ENCODE results near the gene SH3TC1.
A peak's percentile ranks its signal among the peaks of the same experiment; 100 is the strongest.

Gene SH3TC1

GRCh38 chr4:8198906-8199593, at the start of gene SH3TC1:
Gene SH3TC1 (plus strand): TSS chr4:8199290. CDS start chr4:8205195, 5,905 bp downstream.
- DNase-seq (ENCODE audit: low read depth): no peak

DNA sequence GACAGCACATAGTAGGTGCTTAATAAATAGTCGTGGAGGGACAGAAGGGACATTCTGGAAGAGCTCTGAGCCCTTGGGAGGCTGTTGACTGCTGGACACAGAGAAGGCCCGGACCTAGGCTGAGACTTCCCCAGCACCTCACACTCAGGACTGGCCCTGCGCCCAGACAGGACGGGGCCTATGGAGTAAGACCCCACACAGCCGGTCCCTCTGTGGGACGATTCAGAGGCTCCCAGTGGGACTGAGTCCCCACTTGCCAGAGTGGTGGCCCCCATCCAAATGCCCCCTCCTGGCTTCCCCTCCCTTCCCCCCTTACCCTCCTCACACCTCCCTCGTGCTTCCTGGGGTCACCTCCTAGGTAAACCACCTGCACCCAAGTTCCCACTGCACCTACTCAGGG, 49.4 kb upstream of the SH3TC1 start:
- DNase-seq (ENCODE audit: low read depth): no peak

- no peak for DNase-seq (ENCODE audit: low read depth)
These were observed 48.7 kb upstream of the SH3TC1 start for GRCh38 chr4:8150152-8151090.

DNA sequence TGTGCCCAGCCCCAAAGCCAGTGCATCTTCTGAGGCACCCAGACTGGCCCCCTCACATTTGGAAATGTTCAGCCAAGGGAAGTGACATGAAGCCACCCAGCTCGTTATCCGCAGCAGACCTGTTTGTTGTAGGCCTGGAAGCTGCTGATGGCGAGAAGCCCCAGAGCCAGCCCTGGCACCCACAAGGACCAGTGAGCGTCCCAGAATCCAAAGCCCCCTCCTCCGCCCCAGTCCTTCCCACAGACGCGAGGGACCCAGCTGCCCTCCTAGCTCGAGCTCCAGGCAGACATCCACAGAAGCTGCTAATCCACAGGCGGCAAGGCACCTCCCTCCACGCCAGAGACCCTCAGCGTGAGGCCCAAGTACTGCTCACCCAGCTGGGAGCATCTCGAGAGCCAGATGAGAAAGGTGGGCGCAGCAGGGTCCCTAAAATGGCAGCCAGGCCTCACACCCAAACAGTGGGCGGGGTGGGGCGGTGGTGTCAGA, 47.9 kb upstream of the SH3TC1 start:
- DNase-seq (ENCODE audit: low read depth): no peak

DNA sequence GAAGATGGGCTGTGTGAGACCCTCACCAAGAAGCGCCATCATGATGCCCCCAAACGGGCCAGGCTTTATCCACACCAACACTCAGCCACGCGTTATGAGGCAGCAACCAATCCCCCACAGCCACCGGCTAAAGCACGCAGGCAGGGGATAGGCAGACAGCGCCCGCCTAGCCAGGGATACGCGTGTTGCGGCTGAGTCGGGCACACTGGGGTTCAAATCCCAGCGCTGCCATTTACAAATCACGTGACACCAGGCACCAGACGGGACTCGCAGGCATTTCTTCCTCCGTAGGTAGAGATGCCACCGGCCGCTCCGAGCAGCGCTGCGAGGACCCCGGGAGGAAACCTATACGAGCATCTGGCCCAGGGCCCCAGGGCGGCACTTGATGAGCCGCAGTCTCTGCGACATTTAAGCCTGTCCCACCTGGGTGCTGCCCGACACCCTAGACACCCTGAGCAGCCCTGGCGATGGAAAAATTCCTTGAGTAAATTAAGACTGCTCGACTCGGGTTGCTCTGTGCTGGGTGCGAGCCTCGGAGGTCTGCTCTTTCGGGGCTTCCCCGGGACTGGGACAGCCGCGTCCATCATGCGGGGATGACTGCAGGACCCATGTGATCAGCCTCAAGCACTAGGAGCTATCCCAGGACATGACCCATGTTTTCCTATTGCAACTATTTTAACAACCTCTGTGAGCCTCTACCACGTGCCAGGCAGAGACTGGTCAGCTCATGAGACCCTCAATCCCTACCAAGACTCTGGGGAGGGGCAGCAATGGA, 46.8 kb upstream of the SH3TC1 start:
- DNase-seq (ENCODE audit: low read depth): no peak

DNA sequence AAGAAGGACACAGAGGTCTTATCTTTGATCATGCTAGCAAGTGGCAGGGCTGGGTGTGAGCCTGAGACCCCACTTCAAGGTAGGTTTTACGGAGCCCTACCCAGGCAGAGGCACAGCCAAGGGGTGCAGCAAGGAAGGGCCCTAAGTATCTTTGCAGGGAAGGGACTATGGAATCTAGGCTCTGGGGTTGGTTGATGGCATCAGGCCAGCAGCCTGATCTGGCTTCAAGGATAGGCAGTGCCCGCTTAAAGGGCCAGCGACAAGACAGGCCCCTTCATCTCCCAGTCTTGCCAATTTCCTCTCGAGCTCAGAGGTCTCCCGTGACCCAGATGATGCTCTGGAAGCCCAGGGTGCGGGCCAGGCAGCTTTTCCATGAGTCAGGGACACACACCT, 46.2 kb upstream of the SH3TC1 start:
- no peak for DNase-seq (ENCODE audit: low read depth)

GRCh38 chr4:8153441-8153840, 45.6 kb upstream of the SH3TC1 start:
- DNase-seq (ENCODE audit: low read depth): no peak

DNA sequence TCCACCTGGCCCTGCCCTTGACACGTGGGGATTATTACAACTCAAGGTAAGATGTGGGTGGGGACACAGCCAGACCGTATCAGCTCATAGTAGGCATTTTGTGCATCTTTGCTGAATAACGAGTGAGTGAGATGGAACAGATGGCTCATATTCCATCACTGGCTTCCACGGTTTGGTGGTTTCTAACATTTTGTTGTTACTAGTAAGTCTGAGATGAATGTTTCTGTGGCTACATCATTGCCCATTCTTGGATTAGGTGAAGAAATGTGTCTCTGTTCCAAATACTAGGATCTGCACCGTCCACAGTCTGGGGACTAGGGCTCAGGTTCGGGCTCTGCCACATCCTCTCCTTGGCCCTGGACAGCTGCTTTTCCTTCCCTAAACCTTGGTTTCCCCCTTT, 44.0 kb upstream of the SH3TC1 start:
- DNase-seq (ENCODE audit: low read depth): no peak

GRCh38 chr4:8155660-8156421, 43.2 kb upstream of the SH3TC1 start:
- DNase-seq (ENCODE audit: low read depth): no peak

DNA sequence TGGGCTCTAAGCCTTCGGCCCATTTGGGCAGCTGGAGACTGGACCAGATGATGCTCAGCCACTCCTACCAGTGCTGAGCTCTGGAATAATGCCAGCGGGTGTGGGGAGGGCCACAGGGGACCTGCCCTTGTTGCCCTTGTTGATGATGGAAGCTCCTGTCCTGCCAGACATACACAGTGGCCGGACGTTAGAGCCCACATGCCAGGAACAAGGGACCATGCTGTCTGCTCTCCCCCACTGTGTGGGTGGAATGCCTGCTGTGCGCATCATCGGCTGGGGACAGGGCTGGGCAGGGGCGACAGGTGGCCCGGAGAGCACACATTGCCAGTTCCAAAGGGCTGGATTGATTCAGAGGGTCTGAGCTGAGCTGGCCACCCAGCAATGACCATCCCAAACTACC, 42.5 kb upstream of the SH3TC1 start:
- DNase-seq (ENCODE audit: low read depth): no peak

DNA sequence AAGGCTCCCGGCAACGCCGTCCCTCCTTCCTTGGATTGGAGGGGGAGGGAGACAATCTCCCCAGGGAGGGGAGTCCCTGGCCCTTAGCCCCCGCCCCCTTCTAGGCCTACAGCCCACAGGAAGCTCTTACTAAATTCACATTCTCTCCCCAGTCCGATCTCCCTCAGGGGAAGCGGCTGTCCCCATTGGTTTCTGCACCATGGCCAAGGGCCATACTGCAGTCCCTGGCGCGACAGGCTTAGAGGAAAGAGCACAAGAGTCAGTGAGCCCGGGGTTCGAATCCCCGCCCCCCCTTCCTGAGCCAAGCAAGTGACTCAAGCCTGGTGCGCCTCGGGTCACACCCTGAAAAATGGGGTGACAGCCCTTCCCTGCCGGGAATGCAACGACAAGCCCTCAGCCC, 41.6 kb upstream of the SH3TC1 start:
- no peak for DNase-seq (ENCODE audit: low read depth)

- no peak for DNase-seq (ENCODE audit: low read depth)
These were observed 41.0 kb upstream of the SH3TC1 start for GRCh38 chr4:8157944-8158709.

GRCh38 chr4:8158710-8159536, 40.2 kb upstream of the SH3TC1 start, which contains the start of gene ABLIM2:
Gene ABLIM2 (minus strand): TSS chr4:8158813. CDS start chr4:8158689, 124 bp downstream.
- DNase-seq (ENCODE audit: low read depth): peak; percentile 76

DNA sequence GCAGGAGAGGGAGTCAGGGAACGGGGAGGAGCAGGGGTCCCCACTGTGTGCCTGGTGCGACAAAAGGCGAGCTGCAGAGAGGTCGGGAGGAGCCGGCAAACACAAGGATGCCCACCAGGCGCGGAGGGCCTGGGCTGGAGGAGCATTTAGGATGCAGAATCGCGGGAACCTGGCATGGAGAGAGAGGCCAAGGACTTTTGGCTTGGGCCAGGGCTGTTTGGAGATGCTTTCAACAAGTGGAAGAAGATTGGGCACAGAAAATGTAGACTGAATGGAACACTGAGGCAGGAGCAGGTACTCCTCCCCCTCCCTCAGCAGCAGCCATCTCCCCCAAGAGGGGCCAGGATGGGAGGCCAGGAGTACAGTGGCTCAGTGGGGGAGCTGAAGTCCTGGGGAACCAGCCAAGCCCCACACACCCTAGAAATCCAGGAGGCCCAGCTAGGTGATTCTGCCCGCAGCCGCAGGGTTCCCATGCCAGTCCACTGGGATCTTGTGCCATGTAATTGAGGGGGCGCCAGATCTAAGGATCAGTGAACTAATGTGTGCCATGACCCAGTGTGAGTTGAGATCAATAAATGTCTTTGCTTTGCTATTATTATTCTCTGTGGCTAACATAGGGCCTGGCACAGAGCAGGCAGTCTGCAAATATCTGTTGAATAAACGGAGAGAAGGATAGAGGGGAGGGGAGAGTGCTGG, 39.4 kb upstream of the SH3TC1 start:
- DNase-seq (ENCODE audit: low read depth): no peak

- DNase-seq (ENCODE audit: low read depth): no peak
These were observed 38.9 kb upstream of the SH3TC1 start for GRCh38 chr4:8160233-8160560.

- no peak for DNase-seq (ENCODE audit: low read depth)
These were observed 38.5 kb upstream of the SH3TC1 start for GRCh38 chr4:8160572-8160971.

GRCh38 chr4:8162625-8163024, 36.5 kb upstream of the SH3TC1 start:
- no peak for DNase-seq (ENCODE audit: low read depth)

GRCh38 chr4:8163026-8163425, 36.1 kb upstream of the SH3TC1 start:
- DNase-seq (ENCODE audit: low read depth): no peak

DNA sequence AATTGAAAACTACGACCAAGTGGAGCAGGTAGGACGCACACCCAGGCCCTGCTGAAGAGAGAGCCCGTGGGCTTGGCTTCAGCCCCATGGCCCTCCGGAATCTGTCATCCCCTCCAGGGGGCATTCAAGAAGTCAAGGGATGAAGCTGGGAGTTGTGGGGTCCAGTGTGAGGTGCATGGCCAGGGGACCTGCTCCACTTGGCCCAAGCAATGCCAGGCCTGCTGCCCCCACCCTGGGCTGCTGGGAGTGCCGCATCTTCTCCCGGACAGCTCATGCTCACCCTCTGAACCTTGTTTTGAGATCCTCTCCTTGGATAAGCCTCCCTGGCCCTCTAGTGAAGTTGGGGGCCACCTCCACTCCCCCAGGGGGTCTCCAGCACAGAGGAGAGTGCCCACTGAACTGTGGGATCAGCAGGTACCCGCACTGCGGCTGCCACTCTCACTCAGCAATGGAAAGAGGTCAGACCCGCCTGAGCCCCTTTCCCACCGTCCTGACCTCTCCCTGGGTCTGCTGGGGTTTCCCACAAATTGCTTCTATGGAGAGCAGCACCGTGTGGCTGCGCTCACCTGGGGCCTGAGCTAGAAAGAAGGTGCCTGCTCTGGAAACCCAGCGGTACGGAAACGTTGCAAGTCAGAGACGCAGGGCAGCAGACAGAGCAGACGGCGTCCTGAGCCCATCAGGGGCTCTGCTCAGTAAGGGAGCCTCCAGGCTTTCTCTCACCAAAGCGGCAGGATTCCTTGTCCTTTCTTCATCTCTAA, 35.5 kb upstream of the SH3TC1 start:
- no peak for DNase-seq (ENCODE audit: low read depth)

Data from HS-27A (cell line).